ENCODE measurements around the gene NPIPB2.

NPIPB2 gene

GRCh38 chr16:11901091-11901490, 40.8 kb downstream of the NPIPB2 start:
- DNase-seq (ENCODE audit: low read depth in 2 of 2), result no peak

GRCh38 chr16:11896486-11897176, 45.2 kb downstream of the NPIPB2 start:
- DNase-seq (ENCODE audit: low read depth in 2 of 2), result no peak

- DNase-seq (ENCODE audit: low read depth in 2 of 2), result no peak
Measured at GRCh38 chr16:11893571-11893970, 48.3 kb downstream of the NPIPB2 start.

GRCh38 chr16:11892761-11893160, 49.1 kb downstream of the NPIPB2 start:
- no peak for DNase-seq (ENCODE audit: low read depth in 2 of 2)

GRCh38 chr16:11890231-11890965, 51.4 kb downstream of the NPIPB2 start:
- DNase-seq (ENCODE audit: low read depth in 2 of 2), result no peak

GRCh38 chr16:11886881-11887280, 55.0 kb downstream of the NPIPB2 start:
- DNase-seq (ENCODE audit: low read depth in 2 of 2), result no peak

- no peak for DNase-seq (ENCODE audit: low read depth in 2 of 2)
Measured at GRCh38 chr16:11884035-11884434, 57.8 kb downstream of the NPIPB2 start.

- no peak for DNase-seq (ENCODE audit: low read depth in 2 of 2)
Measured at GRCh38 chr16:11880007-11880406, 61.8 kb downstream of the NPIPB2 start.

- DNase-seq (ENCODE audit: low read depth in 2 of 2), result no peak
Measured at GRCh38 chr16:11877374-11877773, 64.5 kb downstream of the NPIPB2 start.

Data from activated CD8-positive, alpha-beta memory T cell treated with anti-CD3 and anti-CD28 coated beads for 4 hours (primary cell).